ENCODE results near the gene FAR2.

The FAR2 gene

GRCh38 chr12:29204521-29204920, 55.4 kb downstream of the FAR2 start:
- DNase-seq (ENCODE audit: low spot score) = no peak

GRCh38 chr12:29207120-29207519, 58.0 kb downstream of the FAR2 start:
- DNase-seq (ENCODE audit: low spot score) = no peak

GRCh38 chr12:29208060-29208459, 59.0 kb downstream of the FAR2 start:
- DNase-seq (ENCODE audit: low spot score) = no peak

- no peak for DNase-seq (ENCODE audit: low spot score)
Measured at GRCh38 chr12:29208936-29209701, 60.0 kb downstream of the FAR2 start.

GRCh38 chr12:29211696-29212095, 62.6 kb downstream of the FAR2 start:
- DNase-seq (ENCODE audit: low spot score) = no peak

- no peak for DNase-seq (ENCODE audit: low spot score)
Measured at GRCh38 chr12:29212682-29213403, 63.8 kb downstream of the FAR2 start.

GRCh38 chr12:29216266-29216665, 67.2 kb downstream of the FAR2 start:
- DNase-seq (ENCODE audit: low spot score) = peak; percentile 59

- DNase-seq (ENCODE audit: low spot score) = no peak
Measured at GRCh38 chr12:29216797-29217575, 67.9 kb downstream of the FAR2 start.

- no peak for DNase-seq (ENCODE audit: low spot score)
Measured at GRCh38 chr12:29220632-29221336, 71.7 kb downstream of the FAR2 start.

- DNase-seq (ENCODE audit: low spot score) = no peak
Measured at GRCh38 chr12:29222200-29222599, 73.1 kb downstream of the FAR2 start.

GRCh38 chr12:29223426-29223825, 74.3 kb downstream of the FAR2 start:
- no peak for DNase-seq (ENCODE audit: low spot score)

GRCh38 chr12:29223956-29224543, 75.0 kb downstream of the FAR2 start:
- DNase-seq (ENCODE audit: low spot score) = no peak

- no peak for DNase-seq (ENCODE audit: low spot score)
Measured at GRCh38 chr12:29224572-29224971, 75.5 kb downstream of the FAR2 start.

GRCh38 chr12:29225834-29226233, 76.8 kb downstream of the FAR2 start:
- DNase-seq (ENCODE audit: low spot score) = no peak

- no peak for DNase-seq (ENCODE audit: low spot score)
Measured at GRCh38 chr12:29226616-29227015, 77.5 kb downstream of the FAR2 start.

GRCh38 chr12:29228474-29229157, 79.5 kb downstream of the FAR2 start:
- no peak for DNase-seq (ENCODE audit: low spot score)

- no peak for DNase-seq (ENCODE audit: low spot score)
Measured at GRCh38 chr12:29229158-29229505, 80.1 kb downstream of the FAR2 start.

- DNase-seq (ENCODE audit: low spot score) = peak; percentile 28
Measured at GRCh38 chr12:29229937-29230336, 80.9 kb downstream of the FAR2 start.

GRCh38 chr12:29230800-29231560, 81.9 kb downstream of the FAR2 start:
- DNase-seq (ENCODE audit: low spot score) = no peak

GRCh38 chr12:29232086-29232485, 83.0 kb downstream of the FAR2 start:
- no peak for DNase-seq (ENCODE audit: low spot score)
